Keratinocyte (primary cell): ENCODE results near the gene TXNDC17. TPM values are rescaled to one million over a fixed set of nuclear protein-coding genes. Genes with fewer than 3 reads are reported as not detected.

Experiments used
- DNase-seq: peaks from one replicate; pipeline ENCODE4 v3.0.0-alpha.2; 2011; ENCODE audit warnings: low read depth, missing footprints, low spot score
- FAIRE-seq: peaks from 2 replicates; lab custom pipeline; 2011; peaks lifted over from hg19 to GRCh38; lab: Jason Lieb, UNC
- H2AFZ ChIP-seq: 2 replicates; pipeline ENCODE4 v1.6.0; 2012; ENCODE audit warnings: low read length, control low read depth, inconsistent platforms; ENCODE audit not compliant: control insufficient read depth
- H3K27ac ChIP-seq: 2 replicates; pipeline ENCODE4 v1.5.1; 2011; ENCODE audit warnings: low read length; ENCODE audit not compliant: control insufficient read depth, insufficient read depth
- H3K27me3 ChIP-seq: 3 replicates; pipeline ENCODE4 v1.6.0; 2011; ENCODE audit warnings: low read length; ENCODE audit not compliant: control insufficient read depth, insufficient read depth; ENCODE audit errors: extremely low read depth
- H3K36me3 ChIP-seq, 2 experiments: 2 replicates in 1 of 2; 3 replicates in 1 of 2; pipeline ENCODE4 v1.5.1; 2011; ENCODE audit warnings: low read length in 2 of 2, mild to moderate bottlenecking in 1 of 2; ENCODE audit not compliant: control insufficient read depth in 2 of 2, insufficient read depth in 2 of 2; ENCODE audit errors: extremely low read depth in 1 of 2
- H3K4me1 ChIP-seq: 3 replicates; pipeline ENCODE4 v1.5.1; 2011; ENCODE audit warnings: low read length; ENCODE audit not compliant: control insufficient read depth, insufficient read depth; ENCODE audit errors: extremely low read depth
- H3K4me2 ChIP-seq: 3 replicates; pipeline ENCODE4 v1.6.0; 2011; ENCODE audit warnings: low read depth, low read length; ENCODE audit not compliant: control insufficient read depth, insufficient read depth; ENCODE audit errors: extremely low read depth
- H3K4me3 ChIP-seq, 3 experiments: fragments of 200-600 bp in 1 of 3; sonication (generic) in 1 of 3; 2 replicates in 2 of 3; 3 replicates in 1 of 3; pipeline ENCODE4 v1.5.1; 2011 to 2016; ENCODE audit warnings: low read length in 3 of 3, mild to moderate bottlenecking in 3 of 3, control low read depth in 2 of 3, inconsistent platforms in 1 of 3, low read depth in 1 of 3, mixed read lengths in 1 of 3, mixed run types in 1 of 3, moderate library complexity in 1 of 3; ENCODE audit not compliant: control insufficient read depth in 2 of 3, insufficient read depth in 2 of 3; ENCODE audit errors: extremely low read depth in 1 of 3
- H3K79me2 ChIP-seq: 2 replicates; pipeline ENCODE4 v1.6.0; 2012; ENCODE audit warnings: low read length; ENCODE audit not compliant: control insufficient read depth, insufficient read depth
- H3K9ac ChIP-seq: 3 replicates; pipeline ENCODE4 v1.6.0; 2011; ENCODE audit warnings: low read length; ENCODE audit not compliant: control insufficient read depth, insufficient read depth; ENCODE audit errors: extremely low read depth
- H3K9me1 ChIP-seq: 3 replicates; pipeline ENCODE4 v1.6.0; 2011; ENCODE audit warnings: low read length; ENCODE audit not compliant: control insufficient read depth, insufficient read depth; ENCODE audit errors: extremely low read depth
- H3K9me3 ChIP-seq: 2 replicates; pipeline ENCODE4 v1.5.1; 2012; ENCODE audit warnings: low read depth, low read length; ENCODE audit not compliant: control insufficient read depth
- H4K20me1 ChIP-seq: 3 replicates; pipeline ENCODE4 v1.6.0; 2011; ENCODE audit warnings: low read length; ENCODE audit not compliant: control insufficient read depth, insufficient read depth; ENCODE audit errors: extremely low read depth
- CTCF ChIP-seq, 3 experiments: IDR thresholded peaks in 1 of 3; conservative IDR thresholded peaks in 1 of 3; optimal IDR thresholded peaks in 1 of 3; 2 replicates in 2 of 3; 3 replicates in 1 of 3; pipeline versions ENCODE3 to v1.5.1; 2011; ENCODE audit warnings: low read length in 3 of 3, mild to moderate bottlenecking in 3 of 3, moderate library complexity in 2 of 3, control low read depth in 1 of 3, inconsistent platforms in 1 of 3; ENCODE audit not compliant: insufficient read depth in 2 of 3; ENCODE audit errors: extremely low read depth in 1 of 3
- EZH2 ChIP-seq: IDR thresholded peaks from one replicate; pipeline ENCODE4 v1.6.1; 2012; ENCODE audit warnings: inconsistent platforms, mild to moderate bottlenecking, low read length, moderate library complexity
- dilution Hi-C: fragments of 300-500 bp; cut with MboI; formaldehyde crosslinking; loops from one replicate; pipeline ENCODE4 v1.7.0; 2020; ENCODE audit warnings: low sequenced_read_pairs; ENCODE audit not compliant: extremely low pct_ligation_motif_present
- polyA plus RNA-seq, 5 experiments: library from polyadenylated mRNA; depleted of rRNA in 3 of 5; stranded (reverse) in 3 of 5; stranded (forward) in 1 of 5; unstranded in 1 of 5; fragments of >200 nt; gene quantifications; 1 replicate in 1 of 5; 2 replicates in 3 of 5; 3 replicates in 1 of 5; pipeline versions ENCODE4 v1.2.1 to v1.2.3, GENCODE V29; 2011 to 2012; ENCODE audit warnings: missing spikeins in 2 of 5, low read depth in 1 of 5, low replicate concordance in 1 of 5

Gene TXNDC17
- polyA plus RNA-seq, 1 donor (not counting 4 experiments of a cell fraction or from before 2014, with no cell fraction given) = 1,215 TPM

GRCh38 chr17:6596511-6596910 lies 44.3 kb upstream of the TXNDC17 start:
- dilution Hi-C loops = no loop called here
- no peaks in the 10 kb centered on the region for H3K79me2 ChIP-seq
- peaks cover 7 to 27% of the 10 kb centered on the region in 2 experiments for H3K36me3 ChIP-seq
- no peaks in the 10 kb centered on the region for H3K9me3 ChIP-seq
- no peak overlapping the region for H3K9ac ChIP-seq
- DNase-seq = no peak
- H2AFZ ChIP-seq = no peak overlapping the region
- no peaks in the 10 kb centered on the region for H3K27me3 ChIP-seq
- TF ChIP-seq CTCF (optimal IDR thresholded peaks at IDR 0.05 in 1 of 3, IDR thresholded peaks at IDR 0.05 in 1 of 3, conservative IDR thresholded peaks at IDR 0.05 in 1 of 3; ENCODE audit: extremely low read depth in 1 of 3, insufficient read depth in 2 of 3, low read length in 3 of 3) (no peak), EZH2 (no peak)
- no peak for FAIRE-seq
- peaks cover 12% of the 10 kb centered on the region for H3K4me1 ChIP-seq
- no peaks in the 10 kb centered on the region for H3K9me1 ChIP-seq
- no peak overlapping the region for H3K4me3 ChIP-seq
- no peak overlapping the region for H3K4me2 ChIP-seq
- no peak overlapping the region for H3K27ac ChIP-seq
- no peaks in the 10 kb centered on the region for H4K20me1 ChIP-seq

GRCh38 chr17:6596941-6597340 lies 43.9 kb upstream of the TXNDC17 start:
- FAIRE-seq (no peak), DNase-seq (no peak)
- no peak for TF ChIP-seq EZH2
- Histone ChIP-seq H3K27ac (no peak overlapping the region), H3K9me1 (no peaks in the 10 kb centered on the region), H3K4me2 (no peak overlapping the region), H3K36me3 (peaks cover 7 to 27% of the 10 kb centered on the region in 2 experiments), H3K4me3 (no peak overlapping the region), H4K20me1 (no peaks in the 10 kb centered on the region), H3K27me3 (no peaks in the 10 kb centered on the region), H3K4me1 (peaks cover 8% of the 10 kb centered on the region), H3K9me3 (no peaks in the 10 kb centered on the region), H3K79me2 (no peaks in the 10 kb centered on the region), H3K9ac (no peak overlapping the region), H2AFZ (no peak overlapping the region)
- dilution Hi-C loops = no loop called here

DNA sequence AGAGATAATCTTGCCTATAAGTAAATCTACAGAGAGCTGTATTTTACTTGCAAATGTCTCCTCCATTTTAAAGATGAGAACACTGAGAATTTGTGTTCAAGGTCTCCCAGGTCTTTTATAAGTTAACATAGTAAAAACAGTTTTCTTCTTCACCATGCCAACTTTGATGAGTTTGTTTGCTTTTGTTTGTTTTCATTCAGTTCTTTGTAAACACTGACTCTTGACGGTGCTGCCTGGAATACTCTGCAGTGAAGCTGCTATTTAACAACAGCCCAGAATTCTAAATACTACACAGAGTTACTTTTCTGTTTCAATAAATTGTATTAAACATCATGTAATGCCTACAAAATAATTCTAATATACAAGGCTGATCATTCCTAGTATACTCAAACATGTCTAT lies 43.1 kb upstream of the TXNDC17 start:
- Histone ChIP-seq H3K79me2 (no peaks in the 10 kb centered on the region), H2AFZ (no peak overlapping the region), H3K9ac (no peak overlapping the region), H3K36me3 (peaks cover 9 to 27% of the 10 kb centered on the region in 2 experiments), H3K27ac (no peak overlapping the region), H3K4me1 (no peaks in the 10 kb centered on the region), H3K4me2 (no peak overlapping the region), H3K4me3 (no peak overlapping the region), H3K9me3 (no peaks in the 10 kb centered on the region), H3K27me3 (no peaks in the 10 kb centered on the region), H3K9me1 (no peaks in the 10 kb centered on the region), H4K20me1 (no peaks in the 10 kb centered on the region)
- FAIRE-seq (no peak), DNase-seq (no peak)
- dilution Hi-C loops = no loop called here
- TF ChIP-seq CTCF (optimal IDR thresholded peaks at IDR 0.05 in 1 of 3, IDR thresholded peaks at IDR 0.05 in 1 of 3, conservative IDR thresholded peaks at IDR 0.05 in 1 of 3; ENCODE audit: extremely low read depth in 1 of 3, insufficient read depth in 2 of 3, low read length in 3 of 3) = no peak
- TF ChIP-seq EZH2 = no peak
